Measurements from ENCODE around the gene CDH23.

CDH23 gene

GRCh38 chr10:71467161-71467560 lies 70.4 kb downstream of the CDH23 start:
- no peak for DNase-seq (ENCODE audit: low read depth)

DNA sequence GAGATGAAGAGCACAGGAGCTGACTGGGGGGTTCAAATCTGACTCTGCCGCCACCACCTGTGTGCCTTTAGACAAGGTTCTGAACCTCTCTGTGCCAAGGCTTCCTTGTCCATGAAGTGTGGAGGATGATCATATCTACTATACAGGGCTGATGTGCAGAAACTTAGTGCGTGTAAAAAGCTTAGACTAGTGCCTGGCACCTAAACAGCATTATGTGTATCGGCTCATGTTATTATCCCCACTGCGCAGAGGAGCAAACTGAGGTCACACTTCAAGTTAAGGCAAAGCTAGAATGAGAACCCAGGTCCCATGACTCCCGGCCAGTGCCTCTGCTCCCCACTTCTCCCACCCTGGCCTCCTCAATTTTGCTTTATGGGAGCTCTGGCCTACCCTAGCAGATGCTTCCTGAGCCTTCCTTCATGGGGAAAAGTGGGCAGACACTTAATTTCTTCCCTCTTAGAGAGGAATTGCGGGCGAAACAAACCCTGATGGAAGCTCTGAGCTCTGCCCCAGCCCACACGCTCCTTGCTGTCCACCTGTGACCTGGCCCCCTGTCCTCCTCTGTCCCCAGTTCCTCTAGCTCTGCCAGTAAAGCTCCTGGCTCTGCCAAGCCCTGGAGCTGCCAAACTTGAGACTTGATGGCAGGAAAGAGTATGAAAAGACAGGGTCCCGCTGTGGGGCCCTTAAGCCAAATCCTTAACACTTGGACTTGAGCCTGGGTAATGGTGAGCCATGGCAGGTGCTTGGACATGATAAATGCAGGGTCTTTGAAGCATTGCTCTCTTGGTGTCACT lies 71.0 kb downstream of the CDH23 start:
- DNase-seq (ENCODE audit: low read depth), result no peak

DNA sequence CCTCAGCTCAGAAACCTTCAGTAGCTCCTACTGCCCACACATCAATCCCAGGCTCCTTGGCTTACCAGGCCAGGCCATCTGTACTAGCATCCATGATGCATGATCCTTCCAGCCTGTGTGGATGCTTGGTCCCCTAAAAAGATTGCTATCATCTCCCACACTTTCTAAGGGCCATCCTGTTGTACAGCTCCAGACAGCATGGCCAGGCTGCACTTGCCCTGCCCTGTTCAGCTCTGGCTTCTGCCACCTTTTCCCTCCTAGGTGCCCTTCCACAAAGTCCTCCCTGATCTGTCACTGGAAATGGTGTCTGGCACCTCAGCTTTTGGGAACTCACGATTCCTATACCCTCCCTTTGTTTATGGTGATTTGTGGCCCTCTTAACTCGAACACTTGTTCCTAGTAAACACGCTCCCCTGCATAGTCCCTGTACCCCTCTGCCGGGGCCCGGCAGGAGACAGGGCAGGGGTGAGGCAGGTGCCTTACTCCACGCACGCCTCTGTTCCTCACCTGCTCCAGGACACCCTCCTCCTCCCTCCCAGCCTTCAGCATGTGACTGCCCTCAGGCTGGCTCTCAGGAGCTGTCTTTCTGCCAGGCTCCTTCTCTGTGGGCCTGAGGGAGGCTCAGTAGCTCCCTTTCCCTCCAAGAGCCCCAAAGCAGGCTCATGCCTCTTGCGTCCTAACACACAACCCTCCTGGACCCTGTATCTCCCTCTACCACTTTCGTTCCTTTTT lies 71.8 kb downstream of the CDH23 start:
- no peak for DNase-seq (ENCODE audit: low read depth)

DNA sequence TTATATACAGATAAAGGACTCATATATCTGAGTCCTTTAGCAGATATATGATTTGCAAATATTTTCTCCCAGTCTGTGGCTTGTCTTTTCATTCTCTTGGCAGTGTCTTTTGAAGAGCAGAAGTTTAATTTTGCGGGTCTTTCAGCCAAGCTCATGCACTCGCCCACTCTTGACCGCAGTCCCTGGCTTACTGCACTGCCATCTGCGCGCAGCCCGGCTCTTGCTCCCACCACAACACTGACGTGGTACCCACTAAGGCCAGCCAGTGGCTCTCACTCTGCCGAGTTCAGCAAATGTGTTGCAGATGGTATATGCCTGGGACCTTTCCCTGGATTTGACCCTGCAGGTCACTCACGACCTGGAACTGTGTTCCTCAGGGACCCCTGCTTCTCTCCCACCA lies 74.3 kb downstream of the CDH23 start:
- no peak for DNase-seq (ENCODE audit: low read depth)

- no peak for DNase-seq (ENCODE audit: low read depth)
Measured at GRCh38 chr10:71471957-71472365, 75.2 kb downstream of the CDH23 start.

- DNase-seq (ENCODE audit: low read depth), result no peak
Measured at GRCh38 chr10:71472466-71472865, 75.7 kb downstream of the CDH23 start.

DNA sequence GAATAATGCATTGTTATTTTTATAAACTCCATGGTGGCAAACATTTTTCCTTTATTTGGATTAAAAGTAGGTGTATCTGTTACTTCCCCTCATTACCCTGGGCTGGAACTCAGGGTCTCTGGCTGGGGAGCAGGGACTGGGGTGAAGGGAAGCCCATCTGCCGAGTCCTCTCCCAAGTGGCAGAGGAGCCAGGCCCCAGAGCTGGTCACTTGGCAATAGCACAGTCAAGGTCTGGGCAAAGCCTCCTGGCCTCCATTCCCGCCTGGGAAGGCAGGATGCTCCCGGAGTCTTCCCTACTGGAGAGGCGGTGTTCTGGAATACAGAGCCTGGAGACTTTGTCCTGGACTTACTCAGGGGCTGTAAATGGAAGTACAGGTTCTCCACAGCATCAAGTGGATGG lies 76.2 kb downstream of the CDH23 start:
- DNase-seq (ENCODE audit: low read depth), result no peak

DNA sequence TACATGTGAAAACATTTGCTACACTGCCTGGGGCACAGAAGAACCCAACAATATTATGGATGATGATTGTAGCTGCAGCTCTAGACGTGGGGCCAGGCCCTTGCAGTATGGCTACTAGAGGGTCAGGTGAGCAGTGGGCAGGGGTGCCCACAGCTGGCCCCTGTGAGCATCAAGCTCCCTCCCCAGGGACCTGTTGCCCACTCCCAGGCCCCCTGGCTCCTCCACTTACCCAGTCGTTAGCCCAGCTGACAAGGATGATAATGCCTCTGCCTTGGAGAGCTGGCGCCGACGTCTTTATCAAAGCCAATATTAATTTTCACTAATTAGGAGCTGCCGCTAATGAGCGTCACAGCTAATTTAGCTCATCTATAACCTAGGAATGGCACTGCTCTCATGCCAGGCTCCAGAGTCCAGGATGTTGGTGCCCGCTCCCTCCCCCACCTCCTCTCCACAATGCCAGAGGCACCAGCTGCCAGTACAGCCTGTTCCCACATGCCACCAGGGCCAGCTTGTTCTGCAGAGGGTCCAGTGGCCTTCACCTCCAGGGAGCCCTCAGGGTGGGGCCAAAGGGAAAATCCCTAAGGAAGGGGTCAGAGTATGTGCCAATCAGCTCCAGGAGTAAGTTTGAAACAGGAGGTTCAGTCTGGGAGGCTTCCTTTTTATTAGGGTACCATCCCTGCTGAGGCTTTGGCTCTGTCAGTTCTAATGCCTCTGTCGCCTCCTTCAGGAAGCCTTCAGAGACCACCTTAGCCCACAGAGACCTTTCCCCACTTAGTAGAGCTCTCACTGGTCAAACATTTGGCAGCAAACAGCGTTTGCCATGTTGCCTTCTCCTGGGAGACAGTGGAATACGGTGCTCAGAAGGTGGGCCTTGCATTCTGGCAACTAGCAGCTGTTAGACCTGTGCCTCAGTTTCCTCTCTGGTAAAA lies 77.2 kb downstream of the CDH23 start:
- DNase-seq (ENCODE audit: low read depth), result no peak

GRCh38 chr10:71474702-71475242 lies 78.1 kb downstream of the CDH23 start:
- no peak for DNase-seq (ENCODE audit: low read depth)

GRCh38 chr10:71475243-71475871 lies 78.6 kb downstream of the CDH23 start:
- DNase-seq (ENCODE audit: low read depth), result no peak

DNA sequence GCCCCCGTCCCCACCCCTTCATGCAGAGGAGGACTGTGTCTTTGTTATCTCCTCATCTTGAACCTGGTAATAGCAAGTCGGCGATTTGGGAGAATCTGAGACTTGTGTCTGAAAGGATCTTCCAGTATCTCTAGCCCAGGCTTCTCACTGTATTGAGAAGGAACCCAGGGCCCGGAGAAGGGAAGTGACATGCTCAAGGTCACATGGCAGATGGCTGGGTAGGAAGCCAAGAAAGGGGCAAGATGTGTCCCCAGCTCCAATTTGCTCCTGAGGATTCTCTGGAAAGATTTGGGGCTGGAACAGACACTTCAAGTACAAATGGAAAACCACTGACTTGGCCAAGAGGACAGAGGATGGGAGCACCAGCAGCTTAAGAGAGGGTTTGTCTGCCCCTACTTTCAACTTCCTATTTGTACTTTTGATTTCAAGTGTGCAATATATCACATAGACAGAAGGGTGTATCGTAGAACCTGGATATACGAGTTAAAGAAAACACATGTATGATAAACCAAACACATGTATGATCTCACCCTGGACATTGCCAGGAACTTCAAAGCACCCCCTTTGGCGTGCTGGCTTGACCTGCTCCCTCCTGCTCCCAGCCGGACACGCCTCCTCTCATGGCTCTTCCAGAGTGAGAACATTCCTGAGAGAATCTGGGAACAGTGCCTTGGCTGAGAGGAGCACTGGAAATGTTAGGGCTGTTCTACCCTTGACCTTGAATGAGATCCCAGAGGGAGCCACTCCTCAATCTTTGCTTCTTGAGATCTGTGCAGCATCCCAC lies 79.7 kb downstream of the CDH23 start:
- DNase-seq (ENCODE audit: low read depth), result no peak

DNA sequence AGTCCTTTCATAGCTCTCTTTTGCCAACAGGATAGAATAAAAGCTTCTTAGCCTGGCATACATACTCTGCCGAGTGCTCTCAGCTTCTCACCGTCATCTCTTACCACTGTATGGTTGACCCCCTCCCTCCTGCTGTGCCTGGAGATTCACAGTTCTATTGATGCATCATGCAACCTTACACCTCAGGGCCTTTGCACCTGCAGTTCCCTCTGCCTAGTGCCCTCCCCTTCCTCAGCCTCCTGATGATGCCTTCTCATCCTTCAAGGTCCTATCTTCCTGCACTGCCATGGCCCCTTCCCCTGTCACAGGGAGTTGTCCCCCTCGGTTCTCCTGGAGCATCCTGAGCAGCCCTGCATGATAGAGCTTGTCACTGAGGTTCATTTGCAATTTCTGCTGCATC lies 81.5 kb downstream of the CDH23 start:
- no peak for DNase-seq (ENCODE audit: low read depth)

DNA sequence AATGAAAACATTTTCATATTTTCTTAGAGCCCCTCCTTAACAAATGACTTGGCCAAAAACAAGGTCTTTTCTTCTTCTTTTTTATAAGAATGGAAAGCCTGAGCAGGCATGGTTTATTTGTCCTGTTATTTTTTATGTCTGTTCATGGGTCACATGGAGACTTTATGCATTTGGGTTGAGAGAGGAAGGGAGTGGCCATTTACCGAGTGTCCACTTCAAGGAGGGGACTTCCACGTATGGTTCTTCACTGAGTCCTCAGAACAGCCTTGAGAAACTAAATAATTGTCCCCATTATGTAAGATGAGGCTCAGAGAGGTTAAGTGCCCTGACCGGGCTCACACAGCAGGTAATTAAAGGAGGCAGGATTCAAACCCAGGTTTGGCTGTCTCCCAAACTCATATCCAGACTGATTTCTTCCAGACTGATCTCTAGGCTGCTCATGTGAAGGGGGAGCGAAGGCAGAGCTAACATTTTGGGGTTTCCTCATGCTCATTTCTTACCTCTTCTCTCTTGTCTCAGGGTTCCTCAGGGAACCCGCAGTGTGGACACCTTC lies 82.2 kb downstream of the CDH23 start:
- no peak for DNase-seq (ENCODE audit: low read depth)

DNA sequence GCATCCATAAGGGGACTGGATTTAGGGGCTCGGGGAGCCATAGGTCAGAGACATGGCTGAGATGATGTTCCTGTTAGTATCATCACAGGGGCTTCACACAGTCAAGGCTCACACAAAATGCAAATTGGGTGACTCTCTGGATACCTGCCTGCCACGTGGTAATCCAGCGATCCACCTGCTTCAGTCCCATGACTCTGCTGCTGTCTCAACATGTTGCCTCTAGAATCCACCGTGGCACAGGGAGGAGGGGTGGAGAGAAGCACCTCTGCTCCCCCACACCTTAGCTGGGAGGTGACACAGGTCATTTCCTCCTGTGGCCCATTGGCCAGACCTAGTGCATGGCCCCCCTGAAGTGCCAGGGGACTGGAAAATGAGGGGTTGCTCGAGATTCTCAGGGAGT lies 83.1 kb downstream of the CDH23 start:
- no peak for DNase-seq (ENCODE audit: low read depth)

DNA sequence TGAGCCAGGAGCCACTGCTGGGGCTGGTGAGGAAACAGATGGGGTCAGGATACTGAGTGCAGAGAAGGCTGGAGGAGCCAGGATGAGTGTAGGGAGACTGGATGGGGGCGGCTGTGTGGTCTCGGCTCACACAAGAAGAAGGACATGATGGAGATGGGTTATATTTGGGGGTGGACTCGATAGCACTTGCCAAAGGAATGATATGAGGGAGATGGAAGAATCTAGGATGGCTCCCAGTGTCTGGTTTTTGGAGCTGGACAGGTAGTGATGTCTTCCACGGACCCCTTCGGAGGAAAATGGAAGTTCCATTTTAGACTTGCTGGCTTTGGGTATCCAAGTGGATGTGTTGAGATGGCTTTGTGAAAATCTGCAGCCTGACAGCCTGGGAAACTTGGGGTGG lies 83.9 kb downstream of the CDH23 start:
- no peak for DNase-seq (ENCODE audit: low read depth)

- DNase-seq (ENCODE audit: low read depth), result no peak
Measured at GRCh38 chr10:71481746-71482410, 85.2 kb downstream of the CDH23 start.

DNA sequence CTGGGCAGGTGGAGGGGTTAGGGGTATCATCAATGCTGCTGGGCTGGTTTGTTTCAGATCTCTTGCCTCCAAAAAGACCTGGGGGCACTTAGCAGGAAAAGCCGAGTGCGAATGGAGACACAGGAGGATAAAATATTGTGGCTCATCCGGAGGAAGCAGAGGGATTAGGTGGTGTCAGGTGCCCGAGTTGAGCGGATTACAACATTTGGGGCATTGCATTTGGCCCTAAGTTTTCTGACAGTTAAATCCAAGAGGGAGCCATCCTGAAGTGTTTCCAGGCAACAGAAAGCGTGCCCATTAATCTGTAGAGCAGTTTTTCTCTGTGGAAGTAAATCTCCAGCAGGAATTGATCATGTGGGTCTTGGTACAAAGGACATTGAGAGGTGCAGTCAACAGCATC lies 85.9 kb downstream of the CDH23 start:
- no peak for DNase-seq (ENCODE audit: low read depth)

DNA sequence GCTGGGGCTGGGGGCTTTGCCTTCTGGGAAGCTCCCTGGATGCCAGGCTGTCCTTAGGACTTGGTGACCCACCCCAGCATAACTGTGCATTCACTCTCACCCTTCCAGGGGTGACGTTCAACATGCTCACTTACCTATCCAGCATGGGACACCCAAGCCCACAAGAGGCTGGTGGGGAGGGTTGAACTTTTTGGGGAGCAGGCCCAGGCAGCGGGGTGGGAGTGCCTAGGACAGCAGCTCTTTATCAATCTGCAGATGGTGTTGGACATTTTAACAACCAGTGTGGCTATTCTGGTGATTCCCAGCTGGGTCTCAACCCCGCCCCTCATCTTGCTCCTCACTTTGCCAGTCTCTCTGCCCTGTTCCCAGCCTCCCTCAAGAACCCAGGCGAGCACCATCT lies 86.4 kb downstream of the CDH23 start:
- DNase-seq (ENCODE audit: low read depth), result no peak

GRCh38 chr10:71483885-71484751 lies 87.4 kb downstream of the CDH23 start:
- DNase-seq (ENCODE audit: low read depth), result no peak

All from stimulated activated CD4-positive, alpha-beta T cell treated with anti-CD3 and anti-CD28 coated beads, Interleukin-2, amount 100 ng/mL, for 4 hours (primary cell).